ENCODE data around the gene PRICKLE4. TPM values are rescaled to one million over a fixed set of nuclear protein-coding genes. Genes with fewer than 3 reads are reported as not detected.

The PRICKLE4 gene
- total RNA-seq, 1 experiment from 2014 or later: 2.9 TPM

DNA sequence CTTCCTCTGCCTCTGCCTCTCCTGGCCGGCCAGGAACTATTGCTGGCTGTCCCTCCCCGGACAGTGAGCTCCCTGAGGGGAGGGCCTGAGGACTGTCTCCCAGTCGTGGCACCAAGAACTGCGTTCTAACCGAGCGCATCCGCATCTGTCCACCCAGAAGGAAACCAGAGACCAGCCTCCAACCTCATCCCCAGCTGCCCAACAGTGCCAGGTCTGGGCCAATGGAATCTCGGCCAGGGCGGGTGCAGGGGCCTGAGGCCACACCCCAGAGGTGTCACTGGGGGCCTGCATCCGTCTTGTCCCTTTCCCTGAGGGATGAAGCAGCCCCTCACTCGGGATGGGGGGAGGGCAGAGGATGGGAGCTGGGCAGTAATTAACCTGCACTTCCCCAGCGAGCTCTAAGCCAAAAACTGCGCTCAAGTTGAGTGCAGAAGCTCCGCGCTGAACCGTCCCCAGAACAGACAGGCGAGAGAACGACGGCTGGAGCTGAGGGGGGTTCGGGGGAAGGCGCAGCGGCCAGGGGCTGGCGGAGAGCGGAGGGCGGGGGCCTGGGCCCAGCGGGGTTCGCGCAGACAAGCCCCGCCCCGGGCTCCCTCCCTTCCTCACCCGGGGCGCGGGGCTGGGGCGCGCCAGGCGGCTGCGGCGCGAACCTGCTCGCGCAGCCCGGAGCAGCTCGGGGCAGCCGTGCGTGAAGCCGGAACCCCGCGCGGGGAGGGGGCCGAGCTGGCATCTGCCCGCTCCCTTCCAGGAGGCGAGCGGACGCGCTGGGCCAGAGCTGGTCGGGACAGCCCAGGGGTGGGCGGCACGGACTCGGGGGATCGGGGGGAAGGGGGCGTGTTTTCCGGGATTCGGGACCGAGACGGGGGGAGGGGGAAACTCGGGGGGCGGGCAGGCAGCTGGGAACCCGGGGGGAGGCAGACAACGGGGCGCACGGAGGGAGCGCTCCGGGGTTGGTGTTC lies 46.6 kb upstream of the PRICKLE4 start:
- ChIA-PET RAD21 (ENCODE audit: low non-redundant PET in 1 of 2, low total read pairs in 2 of 2, uncharacterized antibody in 2 of 2, unreplicated experiment in 2 of 2) (interaction anchor here (0.6 to 1.4 kb wide), 3 partner anchors 20 to 1287 kb away, joined by 3 to 4 read pairs (median 3); partner anchors contain the start of gene RRP36 (in 1 of the 2)), CTCF (interaction anchor here (0.8 to 2.7 kb wide), 10 partner anchors 14 to 496 kb away, joined by 3 to 19 read pairs (median 4); partner anchors contain the start of gene TOMM6), POLR2A (interaction anchor here (0.6 to 0.8 kb wide), 2 partner anchors 8 to 125 kb away, joined by 3 read pairs; no protein-coding TSS in a partner anchor)
- H3K9me2 ChIP-seq (ENCODE audit: insufficient read depth): no peaks in the 10 kb centered on the region
- peak overlapping the region; percentile 85 for H2AFZ ChIP-seq (ENCODE audit: low read depth, low read length, poor library complexity, severe bottlenecking)
- TF ChIP-seq EZH2 (IDR thresholded peaks at IDR 0.05) (no peak), POLR2AphosphoS5 (IDR thresholded peaks at IDR 0.05; ENCODE audit: low read depth, low read length) (peak; percentile 36; the same call in 1 of the 2 replicates), TCF7L2 (IDR thresholded peaks at IDR 0.05; ENCODE audit: borderline replicate concordance, extremely low read depth, insufficient read depth, insufficient read length) (peak; percentile 30), EZH2phosphoT487 (IDR thresholded peaks at IDR 0.05; ENCODE audit: borderline replicate concordance) (no peak), SP1 (IDR thresholded peaks at IDR 0.05; ENCODE audit: low read depth) (0 out of 2 replicates have a peak, but pooled peaks have one; percentile 2)
- TF ChIP-seq, protein P1, sequence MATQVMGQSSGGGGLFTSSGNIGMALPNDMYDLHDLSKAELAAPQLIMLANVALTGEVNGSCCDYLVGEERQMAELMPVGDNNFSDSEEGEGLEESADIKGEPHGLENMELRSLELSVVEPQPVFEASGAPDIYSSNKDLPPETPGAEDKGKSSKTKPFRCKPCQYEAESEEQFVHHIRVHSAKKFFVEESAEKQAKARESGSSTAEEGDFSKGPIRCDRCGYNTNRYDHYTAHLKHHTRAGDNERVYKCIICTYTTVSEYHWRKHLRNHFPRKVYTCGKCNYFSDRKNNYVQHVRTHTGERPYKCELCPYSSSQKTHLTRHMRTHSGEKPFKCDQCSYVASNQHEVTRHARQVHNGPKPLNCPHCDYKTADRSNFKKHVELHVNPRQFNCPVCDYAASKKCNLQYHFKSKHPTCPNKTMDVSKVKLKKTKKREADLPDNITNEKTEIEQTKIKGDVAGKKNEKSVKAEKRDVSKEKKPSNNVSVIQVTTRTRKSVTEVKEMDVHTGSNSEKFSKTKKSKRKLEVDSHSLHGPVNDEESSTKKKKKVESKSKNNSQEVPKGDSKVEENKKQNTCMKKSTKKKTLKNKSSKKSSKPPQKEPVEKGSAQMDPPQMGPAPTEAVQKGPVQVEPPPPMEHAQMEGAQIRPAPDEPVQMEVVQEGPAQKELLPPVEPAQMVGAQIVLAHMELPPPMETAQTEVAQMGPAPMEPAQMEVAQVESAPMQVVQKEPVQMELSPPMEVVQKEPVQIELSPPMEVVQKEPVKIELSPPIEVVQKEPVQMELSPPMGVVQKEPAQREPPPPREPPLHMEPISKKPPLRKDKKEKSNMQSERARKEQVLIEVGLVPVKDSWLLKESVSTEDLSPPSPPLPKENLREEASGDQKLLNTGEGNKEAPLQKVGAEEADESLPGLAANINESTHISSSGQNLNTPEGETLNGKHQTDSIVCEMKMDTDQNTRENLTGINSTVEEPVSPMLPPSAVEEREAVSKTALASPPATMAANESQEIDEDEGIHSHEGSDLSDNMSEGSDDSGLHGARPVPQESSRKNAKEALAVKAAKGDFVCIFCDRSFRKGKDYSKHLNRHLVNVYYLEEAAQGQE (IDR thresholded peaks at IDR 0.05; ENCODE audit: low read depth): no peak
- peak overlapping the region; percentile 58 to 76 for H3K4me3 ChIP-seq (replicated peaks in 1 of 2; ENCODE audit: low read depth in 1 of 2, low read length in 2 of 2)
- H3K4me1 ChIP-seq (ENCODE audit: control insufficient read depth in 1 of 2, insufficient read depth in 2 of 2, low read length in 2 of 2): peaks cover 13 to 26% of the 10 kb centered on the region in 2 experiments
- H3K27me3 ChIP-seq (ENCODE audit: insufficient read depth, low read length): no peaks in the 10 kb centered on the region
- BruUV-seq (replicated peaks): no TSS peak
- intact Hi-C loops (cut with micrococcal nuclease): loop anchor here (2.0 kb wide), 1 partner anchor 45 kb away; the partner anchor contains the start of gene FRS3
- H3K79me2 ChIP-seq (ENCODE audit: insufficient read depth, low read length): no peaks in the 10 kb centered on the region
- ATAC-seq: peak; percentile 74
- H3K27ac ChIP-seq (ENCODE audit: low read depth, low read length): peak overlapping the region; percentile 75
- H4K20me1 ChIP-seq (ENCODE audit: insufficient read depth): no peaks in the 10 kb centered on the region
- no peaks in the 10 kb centered on the region for H3K36me3 ChIP-seq (ENCODE audit: control insufficient read depth in 1 of 2, insufficient read depth in 2 of 2, low read length in 2 of 2)
- peak; percentile 36 for DNase-seq (ENCODE audit: low read depth, low spot score)
- H3K4me2 ChIP-seq (ENCODE audit: low read length): peak overlapping the region; percentile 98
- peak overlapping the region; percentile 44 for H3K9ac ChIP-seq (ENCODE audit: low read length)
- H3K9me3 ChIP-seq (ENCODE audit: control insufficient read depth in 1 of 2, insufficient read depth in 1 of 2, low read depth in 1 of 2, low read length in 2 of 2): no peaks in the 10 kb centered on the region

Data from HCT116 (cell line).